HG02938 (cell line): ENCODE data around the gene EXOSC3.

Source experiments
- ATAC-seq: cut with Tn5 transposase; IDR thresholded peaks from one replicate; pipeline ENCODE4 v1.9.1; 2021; ENCODE audit warnings: mild to moderate bottlenecking, moderate library complexity; ENCODE audit not compliant: unreplicated experiment

The EXOSC3 gene

GRCh38 chr9:37739222-37739621 lies 45.6 kb downstream of the EXOSC3 start:
- ATAC-seq = no peak

GRCh38 chr9:37732952-37733351 lies 51.9 kb downstream of the EXOSC3 start:
- ATAC-seq = no peak

GRCh38 chr9:37732086-37732741 lies 52.6 kb downstream of the EXOSC3 start:
- ATAC-seq = no peak

- no peak for ATAC-seq
Observed at GRCh38 chr9:37730839-37731238, 54.0 kb downstream of the EXOSC3 start.

- ATAC-seq = no peak
Observed at GRCh38 chr9:37730256-37730655, 54.6 kb downstream of the EXOSC3 start.
